HepG2 (cell line): ENCODE measurements around the gene CAMTA2. TPM values are rescaled to one million over a fixed set of nuclear protein-coding genes. Genes with fewer than 3 reads are reported as not detected.

Source experiments
- AFF4 ChIP-seq: sonication (generic); formaldehyde crosslinking; IDR thresholded peaks from 2 replicates; pipeline ENCODE4 v1.4.0; 2020; ENCODE audit warnings: missing genetic modification reagents
- BCL6 ChIP-seq: IDR thresholded peaks from 2 replicates; pipeline ENCODE4 v1.6.1; 2016; ENCODE audit warnings: missing genetic modification reagents, missing compliant biosample characterization
- DNMT3B ChIP-seq: conservative IDR thresholded peaks from 2 replicates; pipeline ENCODE4 v1.6.1; 2016; ENCODE audit warnings: missing biosample characterization, control low read depth
- ELK4 ChIP-seq: sonication (generic); formaldehyde crosslinking; IDR thresholded peaks from 2 replicates; pipeline ENCODE4 v1.9.0; 2021; ENCODE audit warnings: missing genetic modification reagents, borderline replicate concordance
- FLYWCH1 ChIP-seq: sonication (generic); formaldehyde crosslinking; IDR thresholded peaks from 2 replicates; pipeline ENCODE4 v1.8.1; 2023; ENCODE audit warnings: mild to moderate bottlenecking, missing genetic modification reagents
- GABPB1 ChIP-seq: IDR thresholded peaks from 2 replicates; pipeline ENCODE4 v1.6.1; 2016; ENCODE audit warnings: mild to moderate bottlenecking, missing genetic modification reagents, moderate library complexity, missing compliant biosample characterization
- KLF6 ChIP-seq: IDR thresholded peaks from 2 replicates; pipeline ENCODE4 v1.8.0; 2016; ENCODE audit warnings: missing biosample characterization, missing genetic modification reagents
- MTERF4 ChIP-seq: sonication (generic); formaldehyde crosslinking; IDR thresholded peaks from 2 replicates; pipeline ENCODE4 v1.8.0; 2023; ENCODE audit warnings: mild to moderate bottlenecking, missing genetic modification reagents
- NAIF1 ChIP-seq: sonication (generic); formaldehyde crosslinking; IDR thresholded peaks from 2 replicates; pipeline ENCODE4 v1.5.0; 2020; ENCODE audit warnings: mild to moderate bottlenecking, missing genetic modification reagents, borderline replicate concordance
- NFIB ChIP-seq: sonication (generic); formaldehyde crosslinking; IDR thresholded peaks from 2 replicates; pipeline ENCODE4 v1.9.0; 2021; ENCODE audit warnings: missing genetic modification reagents, mild to moderate bottlenecking, borderline replicate concordance
- POGZ ChIP-seq: sonication (generic); formaldehyde crosslinking; IDR thresholded peaks from 2 replicates; pipeline ENCODE4 v1.4.0; 2020; ENCODE audit warnings: mild to moderate bottlenecking, missing genetic modification reagents
- RBM22 ChIP-seq: fragments of 200-400 bp; formaldehyde crosslinking; optimal IDR thresholded peaks from 2 replicates; pipeline ENCODE3; 2017; ENCODE audit warnings: mild to moderate bottlenecking, low read length, moderate library complexity
- SCMH1 ChIP-seq: sonication (generic); formaldehyde crosslinking; IDR thresholded peaks from 2 replicates; pipeline ENCODE4 v1.9.0; 2021; ENCODE audit warnings: missing genetic modification reagents, mild to moderate bottlenecking, borderline replicate concordance
- U2AF2 ChIP-seq: fragments of 200-400 bp; formaldehyde crosslinking; IDR thresholded peaks from 2 replicates; pipeline ENCODE4 v1.6.1; 2017; ENCODE audit warnings: low read depth, mild to moderate bottlenecking, low read length
- ZNF33A ChIP-seq: sonication (generic); formaldehyde crosslinking; IDR thresholded peaks from 2 replicates; pipeline ENCODE4 v1.5.1; 2020; ENCODE audit warnings: missing genetic modification reagents, mild to moderate bottlenecking, moderate library complexity, borderline replicate concordance
- ZNF350 ChIP-seq: sonication (generic); formaldehyde crosslinking; IDR thresholded peaks from 2 replicates; pipeline ENCODE4 v1.4.0; 2020; ENCODE audit warnings: mild to moderate bottlenecking, low read depth, missing genetic modification reagents, borderline replicate concordance
- ZNF484 ChIP-seq: sonication (generic); formaldehyde crosslinking; IDR thresholded peaks from 2 replicates; pipeline ENCODE4 v1.5.1; 2020; ENCODE audit warnings: mild to moderate bottlenecking, low read depth, missing genetic modification reagents, borderline replicate concordance
- ZNF589 ChIP-seq: sonication (generic); formaldehyde crosslinking; conservative IDR thresholded peaks from 2 replicates; pipeline ENCODE4 v1.8.0; 2022; ENCODE audit warnings: mild to moderate bottlenecking, moderate library complexity, missing genetic modification reagents
- ZNF678 ChIP-seq: sonication (generic); formaldehyde crosslinking; IDR thresholded peaks from 2 replicates; pipeline ENCODE4 v1.4.0; 2020; ENCODE audit warnings: mild to moderate bottlenecking, missing genetic modification reagents
- ZNF749 ChIP-seq: sonication (generic); formaldehyde crosslinking; IDR thresholded peaks from 2 replicates; pipeline ENCODE4 v1.8.0; 2022; ENCODE audit warnings: mild to moderate bottlenecking, missing genetic modification reagents, moderate library complexity, borderline replicate concordance
- ZNF790 ChIP-seq: sonication (generic); formaldehyde crosslinking; IDR thresholded peaks from 2 replicates; pipeline ENCODE4 v1.8.0; 2022; ENCODE audit warnings: missing genetic modification reagents, mild to moderate bottlenecking, borderline replicate concordance
- polyA plus RNA-seq, 8 experiments: library from polyadenylated mRNA; depleted of rRNA in 3 of 8; stranded (reverse) in 7 of 8; unstranded in 1 of 8; fragments of >200 nt; fragmentation: Illumina TruSeq in 4 of 8; extraction: Trizol in 4 of 8; gene quantifications; 2 replicates each; pipeline versions ENCODE4 v1.2.1 to v1.2.3, GENCODE V29; 2011 to 2016; ENCODE audit warnings: low read depth in 4 of 8, missing spikeins in 1 of 8, mixed read lengths in 1 of 8; ENCODE audit not compliant: insufficient read depth in 1 of 8
- total RNA-seq, 5 experiments: library from RNA; depleted of rRNA; stranded (reverse); fragments of >200 nt; fragmentation: Illumina TruSeq; extraction: Trizol; gene quantifications; 2 replicates each; pipeline ENCODE4 v1.2.3, GENCODE V29; 2016; ENCODE audit warnings: low read depth in 1 of 5
- TF ChIP-seq, protein P1 (sequence below): sonication (generic); formaldehyde crosslinking; IDR thresholded peaks from 2 replicates; pipeline ENCODE4 v1.8.1; 2023; ENCODE audit warnings: mild to moderate bottlenecking, moderate library complexity, missing genetic modification reagents

CAMTA2 gene
- total and polyA plus RNA-seq, 2 of the 13 experiments (the other 11 are each of a cell fraction or from before 2014, with no cell fraction given) = 4.1 to 7.1 TPM

DNA sequence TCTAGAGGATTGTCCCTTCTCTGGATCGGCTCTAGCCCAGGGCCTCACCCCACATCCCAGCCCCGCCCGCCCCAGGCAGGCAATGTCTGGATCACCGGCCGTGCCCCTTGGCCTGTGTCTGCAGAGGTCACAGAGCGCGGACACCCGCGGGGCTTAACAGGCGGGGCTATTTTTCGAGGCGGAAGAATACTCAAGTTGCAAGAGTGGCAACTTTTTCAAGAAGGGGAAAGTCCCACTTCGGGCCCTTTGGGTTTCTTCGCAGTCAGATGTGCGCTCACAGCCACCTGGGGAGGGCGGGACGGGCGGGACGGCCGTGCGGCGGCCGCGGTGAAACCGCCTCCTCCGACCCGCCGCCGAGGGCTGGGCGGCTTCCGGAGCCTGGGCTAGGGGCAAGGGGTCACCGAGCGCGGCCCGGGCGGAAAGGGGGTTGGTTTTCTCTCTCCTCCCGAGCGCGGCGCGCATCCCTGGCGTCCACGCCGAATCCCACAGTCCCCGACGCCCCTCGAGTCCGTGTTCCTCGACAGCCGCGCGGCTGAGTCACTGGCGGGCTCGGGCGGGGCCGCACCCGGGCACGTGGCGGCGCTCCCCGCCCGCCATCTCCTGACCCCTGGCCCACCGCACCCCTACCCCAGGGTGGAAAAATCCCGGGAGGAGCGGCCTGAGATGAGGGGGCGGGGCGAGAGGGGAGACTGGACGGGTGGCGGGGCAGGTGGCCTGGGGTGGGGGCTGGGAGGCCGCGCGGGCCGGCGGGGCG is 38.0 kb downstream of the CAMTA2 start (continued):
- TF ChIP-seq, protein P1, sequence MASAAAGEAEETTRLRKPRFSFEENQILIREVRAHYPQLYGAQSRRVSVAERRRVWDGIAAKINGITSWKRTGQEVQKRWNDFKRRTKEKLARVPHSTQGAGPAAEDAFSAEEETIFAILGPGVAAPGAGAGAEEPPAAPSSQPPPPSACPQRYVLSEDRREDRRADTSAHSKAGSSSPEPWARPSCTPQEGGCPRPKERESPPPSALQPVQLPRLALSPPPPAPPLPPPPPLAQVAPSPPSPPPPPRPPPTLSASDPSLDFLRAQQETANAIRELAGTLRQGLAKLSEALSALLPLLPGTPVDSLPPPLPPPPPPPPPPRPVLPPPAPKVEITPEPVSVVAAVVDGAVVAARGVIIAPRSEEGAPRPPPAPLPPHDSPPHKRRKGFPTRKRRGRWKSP (CRISPR knock-in tag) = peak; percentile 78; the same call in 1 of the 2 replicates
- TF ChIP-seq POGZ (CRISPR knock-in tag) (no peak), ZNF749 (CRISPR knock-in tag) (0 out of 2 replicates have a peak, but pooled peaks have one; percentile 52), ZNF589 (CRISPR knock-in tag) (peak; percentile 87), KLF6 (CRISPR knock-in tag) (peak; percentile 78; the same call in 1 of the 2 replicates), ZNF678 (0 out of 2 replicates have a peak, but pooled peaks have one; percentile 53), FLYWCH1 (no peak), MTERF4 (CRISPR knock-in tag) (0 out of 2 replicates have a peak, but pooled peaks have one; percentile 12), ZNF33A (0 out of 2 replicates have a peak, but pooled peaks have one; percentile 9), RBM22 (no peak), U2AF2 (no peak), ZNF350 (CRISPR knock-in tag) (no peak), NAIF1 (no peak; the same call in 1 of the 2 replicates), ELK4 (CRISPR knock-in tag) (no peak), NFIB (no peak), AFF4 (CRISPR knock-in tag) (no peak), ZNF484 (CRISPR knock-in tag) (no peak), BCL6 (CRISPR knock-in tag) (peak; percentile 99), ZNF790 (CRISPR knock-in tag) (peak; percentile 11; the same call in 1 of the 2 replicates), SCMH1 (CRISPR knock-in tag) (no peak), DNMT3B (CRISPR knock-in tag) (no peak), GABPB1 (CRISPR knock-in tag) (peak; percentile 76; the same call in 1 of the 2 replicates)
